Transverse colon (tissue), 4 donors: ENCODE results near the gene SF3B2. TPM values are rescaled to one million over a fixed set of nuclear protein-coding genes. Genes with fewer than 3 reads are reported as not detected.

Experiments used
- DNase-seq: peaks from one replicate; pipeline ENCODE4 v3.0.0-alpha.2; 2019
- H3K27ac ChIP-seq, 4 donors: fragments of 200-600 bp; sonication (generic); 2 replicates each; pipeline ENCODE4 v1.5.1; 2016 to 2018; ENCODE audit warnings: inconsistent platforms in 4 of 4
- H3K27me3 ChIP-seq: fragments of 200-600 bp; sonication (generic); 2 replicates; pipeline ENCODE4 v1.5.1; 2017; ENCODE audit warnings: inconsistent platforms
- H3K36me3 ChIP-seq, 4 donors: fragments of 200-600 bp; sonication (generic); 2 replicates each; pipeline ENCODE4 v1.5.1; 2017 to 2019; ENCODE audit warnings: inconsistent platforms in 4 of 4
- H3K4me1 ChIP-seq, 4 donors: fragments of 200-600 bp; sonication (generic); 2 replicates each; pipeline ENCODE4 v1.5.1; 2017 to 2020; ENCODE audit warnings: inconsistent platforms in 4 of 4
- H3K4me3 ChIP-seq, 4 donors: fragments of 200-600 bp; sonication (generic); 1 replicate in 1 of 4; 2 replicates in 3 of 4; pipeline versions ENCODE4 v1.5.1 to v1.6.1; 2017 to 2019; ENCODE audit warnings: inconsistent platforms in 4 of 4
- H3K9me3 ChIP-seq, 2 donors: fragments of 200-600 bp; sonication (generic); 2 replicates each; pipeline ENCODE4 v1.5.1; 2017 to 2019; ENCODE audit warnings: inconsistent platforms in 2 of 2
- EP300 ChIP-seq: sonication (generic); formaldehyde crosslinking; IDR thresholded peaks from one replicate; pipeline ENCODE4 v1.6.1; 2017; ENCODE audit warnings: antibody characterized with exemption, low read depth
- POLR2A ChIP-seq: fragments of 450-650 bp; IDR thresholded peaks from one replicate; pipeline ENCODE4 v1.6.1; 2016; ENCODE audit warnings: antibody characterized with exemption, mild to moderate bottlenecking, moderate library complexity
- POLR2AphosphoS5 ChIP-seq, 3 donors: sonication (generic); formaldehyde crosslinking; IDR thresholded peaks; one replicate each; pipeline ENCODE4 v1.6.1; 2016; ENCODE audit warnings: antibody characterized with exemption in 3 of 3
- WGBS, 2 donors: methylation state at CpG; one replicate each; pipeline ENCODE4 v1.1.5; 2018; ENCODE audit warnings: low coverage in 1 of 2; 5-methylcytosine and 5-hydroxymethylcytosine counted together
- in situ Hi-C, 4 donors: fragments of 200-750 bp; cut with MboI; loops; one replicate each; pipeline versions ENCODE4 v1.15.0 to v1.15.1; 2017; ENCODE audit warnings: low sequenced_read_pairs in 3 of 4, low pct_ligation_motif_present in 1 of 4, low pct_unique_long_range_greater_than_20kb in 1 of 4
- intact Hi-C: fragments of 100-400 bp; cut with DNase I; formaldehyde crosslinking; loops from one replicate; pipeline ENCODE4 v1.15.1; 2023; ENCODE audit warnings: low total_unique reads
- total RNA-seq, 4 donors: library from RNA; depleted of rRNA; stranded (reverse); fragments of >200 nt; gene quantifications; one replicate each; pipeline ENCODE4 v1.1.0, GENCODE V29; 2016
- TF ChIP-seq, protein P1 (sequence below), 5 experiments: fragments of 200-600 bp in 3 of 5; fragments of 450-650 bp in 2 of 5; sonication (generic) in 3 of 5; IDR thresholded peaks; 1 replicate in 2 of 5; 2 replicates in 3 of 5; pipeline ENCODE4 v1.5.1; 2016 to 2017; ENCODE audit warnings: antibody characterized with exemption in 5 of 5, inconsistent platforms in 3 of 5, mild to moderate bottlenecking in 2 of 5, moderate library complexity in 1 of 5

The SF3B2 gene
- total RNA-seq, 4 donors from 2014 or later = 71.8 to 152 (median 137) TPM

DNA sequence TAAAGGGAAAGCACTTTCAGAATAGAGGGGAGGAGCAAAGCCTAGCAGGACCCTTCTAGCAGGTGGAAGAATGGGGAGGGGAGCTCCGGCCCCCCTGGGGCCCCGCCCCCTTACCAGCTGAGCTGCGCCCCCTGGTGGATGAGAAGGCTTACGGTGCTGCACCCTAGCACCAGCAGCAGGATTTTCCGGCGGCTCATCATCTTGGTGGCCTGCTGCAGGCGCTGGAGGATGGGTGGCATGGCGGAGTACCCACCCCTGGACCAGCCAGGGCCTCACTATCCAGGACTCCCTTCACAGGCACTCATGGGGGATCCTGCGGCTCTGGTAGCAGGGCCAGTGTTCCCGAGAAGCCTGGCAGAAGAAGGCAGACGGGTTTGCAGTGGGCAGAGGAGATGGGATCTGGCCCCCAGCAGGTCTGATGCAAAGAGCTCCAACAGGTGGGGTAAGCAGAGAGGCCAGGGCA is 7.0 kb upstream of the SF3B2 start:
- in situ Hi-C loops (no loop called here), intact Hi-C loops (no loop called here)
- no peak overlapping the region for H3K4me3 ChIP-seq
- no peak overlapping the region for H3K27ac ChIP-seq
- TF ChIP-seq, protein P1, sequence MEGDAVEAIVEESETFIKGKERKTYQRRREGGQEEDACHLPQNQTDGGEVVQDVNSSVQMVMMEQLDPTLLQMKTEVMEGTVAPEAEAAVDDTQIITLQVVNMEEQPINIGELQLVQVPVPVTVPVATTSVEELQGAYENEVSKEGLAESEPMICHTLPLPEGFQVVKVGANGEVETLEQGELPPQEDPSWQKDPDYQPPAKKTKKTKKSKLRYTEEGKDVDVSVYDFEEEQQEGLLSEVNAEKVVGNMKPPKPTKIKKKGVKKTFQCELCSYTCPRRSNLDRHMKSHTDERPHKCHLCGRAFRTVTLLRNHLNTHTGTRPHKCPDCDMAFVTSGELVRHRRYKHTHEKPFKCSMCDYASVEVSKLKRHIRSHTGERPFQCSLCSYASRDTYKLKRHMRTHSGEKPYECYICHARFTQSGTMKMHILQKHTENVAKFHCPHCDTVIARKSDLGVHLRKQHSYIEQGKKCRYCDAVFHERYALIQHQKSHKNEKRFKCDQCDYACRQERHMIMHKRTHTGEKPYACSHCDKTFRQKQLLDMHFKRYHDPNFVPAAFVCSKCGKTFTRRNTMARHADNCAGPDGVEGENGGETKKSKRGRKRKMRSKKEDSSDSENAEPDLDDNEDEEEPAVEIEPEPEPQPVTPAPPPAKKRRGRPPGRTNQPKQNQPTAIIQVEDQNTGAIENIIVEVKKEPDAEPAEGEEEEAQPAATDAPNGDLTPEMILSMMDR (IDR thresholded peaks at IDR 0.05) = peak; percentile 77 to 94 (median 92)
- no peak for TF ChIP-seq POLR2A
- peak; percentile 83 for DNase-seq
- H3K4me1 ChIP-seq = peaks cover 0 to 7% (median 4%) of the 10 kb centered on the region in 4 donors
- 13% methylated on average over 11 of the region's 11 CpGs; no CpG with 5 or more reads in 1 of the 2 donors for WGBS, 2 donors
- peaks cover 18% of the 10 kb centered on the region for H3K27me3 ChIP-seq
- H3K36me3 ChIP-seq = no peaks in the 10 kb centered on the region
- no peaks in the 10 kb centered on the region for H3K9me3 ChIP-seq

DNA sequence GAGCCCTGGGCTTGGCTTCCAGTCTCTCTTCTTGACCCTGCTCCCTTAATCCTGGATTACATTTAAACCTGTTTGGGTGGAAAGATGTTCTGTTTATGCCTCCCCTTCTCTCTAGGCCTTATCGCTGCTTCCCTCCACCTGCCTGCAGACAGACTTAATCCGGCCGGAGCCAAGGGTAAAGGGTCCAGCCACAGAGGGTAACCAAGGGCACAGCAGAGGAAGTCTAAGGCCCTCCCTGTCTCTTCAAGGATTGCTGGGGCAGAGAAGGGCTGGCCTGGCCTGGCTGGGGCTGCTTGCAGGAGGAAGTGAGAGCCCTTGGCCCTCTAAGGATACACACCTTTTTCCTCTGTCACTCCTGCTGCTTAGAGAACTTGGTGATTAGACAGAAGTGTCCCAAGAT is 5.3 kb upstream of the SF3B2 start:
- no peak overlapping the region for H3K27ac ChIP-seq
- in situ Hi-C loops = no loop called here
- 98% methylated on average over 3 of the region's 3 CpGs; no CpG with 5 or more reads in 1 of the 2 donors for WGBS, 2 donors

DNA sequence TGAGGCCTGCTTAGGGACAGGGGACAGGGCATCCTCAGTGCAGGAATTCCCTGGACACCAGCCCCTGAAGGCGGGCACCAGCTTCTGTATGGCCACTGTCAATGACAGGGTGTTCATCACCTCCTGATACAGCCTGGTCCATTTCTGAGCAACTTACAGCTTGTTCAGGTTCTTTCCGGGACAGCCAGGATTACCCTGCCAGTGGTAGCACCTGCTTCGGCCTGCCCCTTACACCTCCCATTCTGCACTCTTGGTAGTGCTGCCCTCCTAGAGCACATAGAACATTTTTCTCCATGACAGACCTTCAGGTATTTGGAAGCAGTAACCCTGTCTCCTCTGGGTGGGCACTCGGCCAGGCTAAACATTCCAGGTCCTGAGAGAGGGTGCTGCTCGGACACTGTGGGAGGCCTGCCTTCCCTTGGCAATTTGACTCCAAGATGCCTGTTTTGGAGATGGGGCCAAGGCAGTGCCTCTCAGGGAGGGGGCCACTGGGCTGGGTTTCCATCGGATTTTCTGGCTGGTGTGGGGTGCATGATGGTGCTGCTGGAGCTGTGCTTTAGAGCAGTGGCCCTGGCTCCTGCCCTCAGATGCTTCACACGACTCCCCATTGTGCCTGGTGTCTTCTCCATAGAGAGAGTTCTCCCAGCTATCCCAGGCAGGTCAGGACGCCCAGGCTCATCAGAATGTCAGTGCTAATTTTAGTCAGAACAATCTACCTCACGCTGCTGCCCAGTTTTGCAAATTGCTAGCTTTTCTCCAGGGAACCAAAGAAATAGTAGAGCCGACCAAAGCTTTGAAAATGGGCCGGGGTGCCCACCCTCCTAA is 4.4 kb upstream of the SF3B2 start:
- Histone ChIP-seq H3K4me1 (peaks cover 0 to 17% (median 15%) of the 10 kb centered on the region in 4 donors), H3K36me3 (no peaks in the 10 kb centered on the region), H3K9me3 (no peaks in the 10 kb centered on the region), H3K27me3 (peaks cover 18% of the 10 kb centered on the region), H3K27ac (no peak overlapping the region), H3K4me3 (no peak overlapping the region)
- intact Hi-C loops (no loop called here), in situ Hi-C loops (no loop called here)
- TF ChIP-seq, protein P1 (IDR thresholded peaks at IDR 0.05) = no peak
- TF ChIP-seq EP300 (no peak), POLR2AphosphoS5 (IDR thresholded peaks at IDR 0.05) (no peak), POLR2A (no peak)
- WGBS, 2 donors = 73% methylated on average over 11 of the region's 11 CpGs; no CpG with 5 or more reads in 1 of the 2 donors
- no peak for DNase-seq

More for the DNA sequence above, 5.3 kb upstream of the SF3B2 start:
- DNase-seq = no peak
- peaks cover 0 to 17% (median 14%) of the 10 kb centered on the region in 4 donors for H3K4me1 ChIP-seq
- H3K4me3 ChIP-seq = no peak overlapping the region
- no peaks in the 10 kb centered on the region for H3K9me3 ChIP-seq
- TF ChIP-seq EP300 = no peak
- no peak for TF ChIP-seq POLR2AphosphoS5 (IDR thresholded peaks at IDR 0.05)
- no peak for TF ChIP-seq POLR2A
- TF ChIP-seq, protein P1 (IDR thresholded peaks at IDR 0.05) = no peak
- H3K27me3 ChIP-seq = peaks cover 18% of the 10 kb centered on the region
- intact Hi-C loops = no loop called here
- H3K36me3 ChIP-seq = no peaks in the 10 kb centered on the region

DNA sequence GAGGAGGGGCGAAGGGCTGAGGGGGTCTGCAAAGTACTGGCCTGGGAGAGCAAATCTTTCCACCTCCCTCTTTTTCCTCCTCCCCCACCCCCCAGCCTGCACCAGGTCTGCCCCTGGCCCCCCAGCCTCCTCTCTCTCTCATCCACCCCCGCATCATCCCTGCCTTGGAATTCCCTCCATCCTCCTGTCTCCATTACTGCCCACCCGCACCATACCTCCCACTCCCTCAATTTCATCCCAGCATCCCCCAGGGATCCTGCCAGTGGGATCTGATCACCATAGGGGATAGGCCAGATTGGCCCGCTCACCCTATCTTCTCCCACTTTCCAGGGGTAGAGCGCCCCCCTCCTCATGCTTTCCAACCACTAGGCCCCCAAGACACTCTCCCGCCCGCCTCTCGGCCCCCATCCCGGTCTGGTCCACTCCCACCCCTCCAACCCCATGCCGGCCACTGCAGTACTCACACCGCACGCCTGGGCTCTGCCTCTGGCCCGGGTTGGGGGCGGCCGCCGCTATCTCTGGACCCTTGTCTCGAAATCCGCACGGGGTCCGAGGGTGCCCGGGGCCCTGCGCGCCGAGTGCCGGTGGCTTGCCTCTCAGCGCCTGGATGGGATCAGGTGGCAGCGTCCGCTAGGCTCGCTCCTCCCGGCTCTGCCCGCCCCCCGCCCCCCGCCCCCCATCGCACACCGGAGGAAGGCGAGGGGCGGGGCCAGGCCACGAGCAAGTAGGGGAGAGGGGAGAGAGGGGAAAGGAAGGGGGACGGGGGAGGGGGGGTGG is 3.4 kb upstream of the SF3B2 start, which contains the start of gene GAL3ST3:
GAL3ST3 (minus strand) TSS at position 615 of the 777 bp plus-strand sequence. CDS start 3,746 bp downstream, outside the sequence.
- H3K27ac ChIP-seq = no peak within 1 kb of the TSS
- DNase-seq = no peak

More for the DNA sequence above, 3.4 kb upstream of the SF3B2 start, which contains the start of gene GAL3ST3:
- in situ Hi-C loops = no loop called here
- H3K36me3 ChIP-seq = no peaks in the 10 kb centered on the region
- intact Hi-C loops = no loop called here
- H3K4me1 ChIP-seq = peaks cover 5 to 27% (median 24%) of the 10 kb centered on the region in 4 donors
- WGBS, 2 donors = 52% methylated on average over 26 of the region's 39 CpGs; no CpG with 5 or more reads in 1 of the 2 donors
- TF ChIP-seq POLR2A (no peak), POLR2AphosphoS5 (IDR thresholded peaks at IDR 0.05) (no peak), EP300 (no peak)
- TF ChIP-seq, protein P1 (IDR thresholded peaks at IDR 0.05) = no peak
- H3K9me3 ChIP-seq = no peaks in the 10 kb centered on the region
- H3K27me3 ChIP-seq = peaks cover 18% of the 10 kb centered on the region
- no peak within 1 kb of the TSS for H3K4me3 ChIP-seq
